Neural crest cell (in vitro differentiated cells): ENCODE results near the gene EHBP1. TPM values are rescaled to one million over a fixed set of nuclear protein-coding genes. Genes with fewer than 3 reads are reported as not detected.

Experiments used
- DNase-seq: peaks from one replicate; pipeline ENCODE4 v3.0.0; 2021; ENCODE audit warnings: low read depth, mixed read lengths, low spot score
- H3K27ac Mint-ChIP-seq: one replicate; pipeline ENCODE4 v1.8.0; 2021; ENCODE audit warnings: mild to moderate bottlenecking, mixed read lengths; ENCODE audit not compliant: unreplicated experiment
- H3K27me3 Mint-ChIP-seq: 2 replicates; pipeline ENCODE4 v1.8.0; 2021; ENCODE audit warnings: low read depth, mild to moderate bottlenecking, mixed read lengths
- H3K36me3 Mint-ChIP-seq: 2 replicates; pipeline ENCODE4 v1.8.0; 2021; ENCODE audit warnings: low read depth, mild to moderate bottlenecking, mixed read lengths
- H3K4me1 Mint-ChIP-seq: 2 replicates; pipeline ENCODE4 v1.8.0; 2021; ENCODE audit warnings: mixed read lengths
- H3K4me3 Mint-ChIP-seq: one replicate; pipeline ENCODE4 v1.8.0; 2021; ENCODE audit warnings: mild to moderate bottlenecking, mixed read lengths
- H3K9me3 Mint-ChIP-seq: 2 replicates; pipeline ENCODE4 v1.8.0; 2021; ENCODE audit warnings: mixed read lengths
- total RNA-seq: library from RNA; stranded (reverse); gene quantifications from 2 replicates; pipeline ENCODE4 v1.2.1, GENCODE V29; 2021
- TF ChIP-seq, protein P1 (sequence below): fragments of 200-600 bp; sonication (generic); conservative IDR thresholded peaks from 2 replicates; pipeline ENCODE4 v1.5.0; 2021; ENCODE audit warnings: antibody characterized with exemption, mild to moderate bottlenecking

Gene EHBP1
- total RNA-seq, 1 donor from 2014 or later = 42.3 TPM

DNA sequence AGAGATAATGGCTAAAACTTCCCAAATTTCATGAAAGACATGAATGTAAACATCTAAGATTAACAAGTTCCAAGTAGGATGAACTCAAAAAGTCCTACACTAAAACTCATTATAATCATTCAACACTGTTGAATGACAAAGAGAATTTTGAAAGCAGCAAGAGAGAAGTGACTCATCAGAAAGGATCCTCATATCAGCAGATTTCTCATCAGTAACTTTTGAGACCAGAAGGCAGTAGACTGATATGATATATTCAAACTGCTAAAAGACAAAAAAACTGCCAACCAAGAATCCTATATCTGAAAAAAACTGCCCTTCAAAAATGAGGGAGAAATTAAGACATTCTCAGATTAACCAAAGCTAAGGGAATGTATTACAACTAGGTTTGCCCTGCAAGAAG is 214.6 kb downstream of the EHBP1 start:
- peaks cover 44% of the 10 kb centered on the region for H3K36me3 Mint-ChIP-seq
- no peaks in the 10 kb centered on the region for H3K4me1 Mint-ChIP-seq
- TF ChIP-seq, protein P1, sequence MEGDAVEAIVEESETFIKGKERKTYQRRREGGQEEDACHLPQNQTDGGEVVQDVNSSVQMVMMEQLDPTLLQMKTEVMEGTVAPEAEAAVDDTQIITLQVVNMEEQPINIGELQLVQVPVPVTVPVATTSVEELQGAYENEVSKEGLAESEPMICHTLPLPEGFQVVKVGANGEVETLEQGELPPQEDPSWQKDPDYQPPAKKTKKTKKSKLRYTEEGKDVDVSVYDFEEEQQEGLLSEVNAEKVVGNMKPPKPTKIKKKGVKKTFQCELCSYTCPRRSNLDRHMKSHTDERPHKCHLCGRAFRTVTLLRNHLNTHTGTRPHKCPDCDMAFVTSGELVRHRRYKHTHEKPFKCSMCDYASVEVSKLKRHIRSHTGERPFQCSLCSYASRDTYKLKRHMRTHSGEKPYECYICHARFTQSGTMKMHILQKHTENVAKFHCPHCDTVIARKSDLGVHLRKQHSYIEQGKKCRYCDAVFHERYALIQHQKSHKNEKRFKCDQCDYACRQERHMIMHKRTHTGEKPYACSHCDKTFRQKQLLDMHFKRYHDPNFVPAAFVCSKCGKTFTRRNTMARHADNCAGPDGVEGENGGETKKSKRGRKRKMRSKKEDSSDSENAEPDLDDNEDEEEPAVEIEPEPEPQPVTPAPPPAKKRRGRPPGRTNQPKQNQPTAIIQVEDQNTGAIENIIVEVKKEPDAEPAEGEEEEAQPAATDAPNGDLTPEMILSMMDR = no peak
- no peaks in the 10 kb centered on the region for H3K27me3 Mint-ChIP-seq
- no peak overlapping the region for H3K4me3 Mint-ChIP-seq
- no peak for DNase-seq
- peaks cover 20% of the 10 kb centered on the region for H3K9me3 Mint-ChIP-seq
- H3K27ac Mint-ChIP-seq = no peak overlapping the region

DNA sequence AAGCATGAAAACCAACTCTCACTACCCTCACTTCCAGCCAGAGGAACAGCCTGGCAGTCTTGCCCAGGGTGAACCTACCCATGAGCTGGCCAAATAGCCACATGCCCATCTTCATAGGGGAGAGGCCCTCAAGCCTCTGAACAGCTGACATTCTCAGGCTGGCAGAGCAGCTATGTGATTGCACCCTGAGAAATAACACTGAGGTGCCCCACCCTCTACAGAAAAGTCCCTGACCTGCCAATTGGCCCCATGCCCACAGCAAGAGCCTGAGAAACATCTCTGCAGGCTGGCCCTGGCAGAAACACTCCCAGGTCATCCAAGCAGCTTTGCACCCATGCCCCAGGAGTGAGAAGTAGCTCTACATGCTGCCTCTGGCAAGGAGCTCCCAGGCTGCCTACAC is 217.7 kb downstream of the EHBP1 start:
- Mint-ChIP-seq H3K27me3 (no peaks in the 10 kb centered on the region), H3K4me1 (no peaks in the 10 kb centered on the region), H3K4me3 (no peak overlapping the region), H3K36me3 (peaks cover 52% of the 10 kb centered on the region), H3K27ac (no peak overlapping the region), H3K9me3 (peaks cover 23% of the 10 kb centered on the region)
- TF ChIP-seq, protein P1 = no peak
- no peak for DNase-seq

DNA sequence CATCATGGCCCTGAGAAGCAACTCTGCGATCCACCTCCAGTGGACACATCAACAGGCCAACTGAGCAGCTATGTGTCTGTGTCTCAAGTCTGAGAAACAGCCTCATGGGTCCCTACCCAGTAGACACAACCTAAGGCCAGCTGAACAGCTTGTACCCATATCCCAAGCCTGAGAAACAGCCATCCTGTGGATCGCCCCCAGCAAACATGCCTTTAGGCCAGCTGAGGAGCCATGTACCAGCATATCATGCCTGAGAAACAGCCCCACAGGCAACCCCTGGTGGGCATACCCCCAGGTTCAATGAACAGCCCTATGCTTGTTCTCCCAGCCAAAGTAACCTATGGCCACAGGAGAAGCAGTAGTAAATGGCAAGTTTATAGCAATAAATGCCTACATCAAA is 218.4 kb downstream of the EHBP1 start:
- Mint-ChIP-seq H3K36me3 (peaks cover 52% of the 10 kb centered on the region), H3K27me3 (no peaks in the 10 kb centered on the region), H3K9me3 (peaks cover 23% of the 10 kb centered on the region), H3K4me1 (no peaks in the 10 kb centered on the region), H3K27ac (no peak overlapping the region), H3K4me3 (no peak overlapping the region)
- TF ChIP-seq, protein P1 = no peak
- no peak for DNase-seq

DNA sequence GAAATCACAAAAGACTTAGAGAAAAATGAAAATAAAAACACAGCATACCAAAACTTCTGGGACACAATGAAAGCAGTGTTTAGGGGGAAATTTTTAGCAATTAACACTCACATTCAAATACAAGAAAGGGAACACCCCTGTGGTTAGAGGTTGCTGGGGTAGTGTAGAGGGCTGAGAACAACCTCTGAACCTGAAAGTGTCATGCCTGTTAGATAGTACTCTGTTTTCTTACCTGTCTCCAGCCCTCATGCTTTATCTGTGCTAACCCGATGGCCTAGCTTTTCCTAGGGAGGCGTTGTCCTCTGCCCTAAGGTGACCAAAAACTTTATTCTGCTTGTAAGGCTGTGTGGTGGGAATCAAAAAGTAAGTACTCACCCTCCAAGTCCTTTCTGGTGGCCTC is 222.5 kb downstream of the EHBP1 start:
- Mint-ChIP-seq H3K27me3 (no peaks in the 10 kb centered on the region), H3K27ac (no peak overlapping the region), H3K4me3 (no peak overlapping the region), H3K36me3 (peaks cover 33% of the 10 kb centered on the region), H3K9me3 (peaks cover 15% of the 10 kb centered on the region), H3K4me1 (no peaks in the 10 kb centered on the region)
- DNase-seq = no peak
- TF ChIP-seq, protein P1 = no peak

DNA sequence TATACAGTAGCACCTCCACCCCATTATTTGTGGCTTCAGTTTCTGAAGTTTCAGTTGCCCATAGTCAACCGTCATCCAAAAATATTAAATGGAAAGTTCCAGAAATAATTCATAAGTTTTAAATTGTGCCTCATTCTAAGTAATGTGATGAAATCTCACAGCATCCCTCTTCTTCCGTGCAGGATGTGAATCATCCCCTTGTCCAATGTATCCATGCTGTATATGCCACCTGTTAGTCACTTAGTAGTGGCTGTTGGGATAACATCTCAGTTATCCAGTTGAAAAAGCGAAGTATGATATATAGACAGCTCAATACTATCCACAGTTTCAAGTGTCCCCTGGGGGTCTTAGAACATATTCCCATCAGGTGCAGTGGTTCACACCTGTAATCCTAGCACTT is 226.0 kb downstream of the EHBP1 start:
- Mint-ChIP-seq H3K4me1 (no peaks in the 10 kb centered on the region), H3K27me3 (no peaks in the 10 kb centered on the region), H3K9me3 (peaks cover 6% of the 10 kb centered on the region), H3K36me3 (peaks cover 6% of the 10 kb centered on the region), H3K4me3 (no peak overlapping the region), H3K27ac (no peak overlapping the region)
- TF ChIP-seq, protein P1 = no peak
- no peak for DNase-seq
